Heart left ventricle (tissue), 16 donors: ENCODE data around the gene NACC2. TPM values are rescaled to one million over a fixed set of nuclear protein-coding genes. Genes with fewer than 3 reads are reported as not detected.
A peak's percentile ranks its signal among the peaks of the same experiment; 100 is the strongest.

Source experiments
- ATAC-seq, 4 donors: fragments of 200-7000 bp; cut with Tn5 transposase; one replicate each; pipeline ENCODE4 v1.9.1; 2020 to 2022; ENCODE audit warnings: moderate library complexity in 4 of 4, mild to moderate bottlenecking in 3 of 4, moderate number of reproducible peaks in 1 of 4
- DNase-seq, 5 donors: peaks; one replicate each; pipeline ENCODE4 v3.0.0-alpha.2; 2020
- H3K27ac ChIP-seq, 12 donors: fragments of 200-600 bp; sonication (generic) in 4 of 12; one replicate each; pipeline versions ENCODE4 v1.5.0 to v1.8.0; 2016 to 2022; ENCODE audit warnings: mild to moderate bottlenecking in 2 of 12
- H3K27me3 ChIP-seq, 9 donors: fragments of 200-600 bp; sonication (generic) in 2 of 9; one replicate each; pipeline versions ENCODE4 v1.5.1 to v1.8.0; 2016 to 2022; ENCODE audit warnings: mild to moderate bottlenecking in 3 of 9
- H3K36me3 ChIP-seq, 9 donors: fragments of 200-600 bp; sonication (generic) in 2 of 9; one replicate each; pipeline versions ENCODE4 v1.5.0 to v1.8.0; 2018 to 2022; ENCODE audit warnings: mild to moderate bottlenecking in 2 of 9
- H3K4me1 ChIP-seq, 12 donors: fragments of 200-600 bp; sonication (generic) in 4 of 12; one replicate each; pipeline versions ENCODE4 v1.5.0 to v1.8.0; 2016 to 2022; ENCODE audit warnings: mild to moderate bottlenecking in 3 of 12
- H3K4me3 ChIP-seq, 12 donors: fragments of 200-600 bp; sonication (generic) in 4 of 12; one replicate each; pipeline versions ENCODE4 v1.5.0 to v1.8.0; 2017 to 2022; ENCODE audit warnings: mild to moderate bottlenecking in 9 of 12, moderate library complexity in 4 of 12
- H3K9me3 ChIP-seq, 12 donors: fragments of 200-600 bp; sonication (generic) in 4 of 12; one replicate each; pipeline versions ENCODE4 v1.5.0 to v1.8.0; 2016 to 2022; ENCODE audit warnings: mild to moderate bottlenecking in 1 of 12
- POLR2A ChIP-seq, 2 donors: fragments of 450-650 bp; IDR thresholded peaks; one replicate each; pipeline ENCODE4 v1.6.1; 2017; ENCODE audit warnings: antibody characterized with exemption in 2 of 2, mild to moderate bottlenecking in 2 of 2, moderate library complexity in 2 of 2
- WGBS, 4 donors: extraction: QIAGEN DNeasy Blood & Tissue Kit in 2 of 4; methylation state at CpG; one replicate each; pipeline versions ENCODE4 v1.1.5 to v1.1.7; 2013 to 2018; 5-methylcytosine and 5-hydroxymethylcytosine counted together
- intact Hi-C, 10 donors: fragments of 100-400 bp; cut with DNase I; formaldehyde crosslinking; loops; one replicate each; pipeline versions ENCODE4 v1.11.1 to v1.14.2; 2022
- polyA plus RNA-seq, 2 donors: library from polyadenylated mRNA; stranded (reverse); fragments of 200-250 nt; gene quantifications; one replicate each; pipeline ENCODE4 v1.2.3, GENCODE V29; 2013
- total RNA-seq, 9 donors: library from RNA; depleted of rRNA in 2 of 9; stranded (reverse); fragments of >200 nt in 2 of 9; fragmentation: NEBNext Ultra II Directional in 3 of 9; extraction: Animal tissue kit (Norgen Biotek cat#: 25700) in 3 of 9; gene quantifications; one replicate each; pipeline versions ENCODE4 v1.1.0 to v1.2.4, GENCODE V29; 2016 to 2023
- TF ChIP-seq, protein P1 (sequence below), 12 donors: fragments of 200-600 bp; sonication (generic) in 4 of 12; IDR thresholded peaks; one replicate each; pipeline versions ENCODE4 v1.5.0 to v1.8.0; 2018 to 2022; ENCODE audit warnings: antibody characterized with exemption in 12 of 12, mild to moderate bottlenecking in 5 of 12
- donor health status: ischemic (EF 13 %, LVEDD 7.1; RV severe dilation, severe dysfunction).
- donor health status: healthy with polysubstance abuse.
- donor health status: DM: no; HTN: yes; CAD: no.
- donor health status: DM: no; HTN: no; CAD: no.
- donor health status: ischemic (EF 25% LVEDD 6.9; RV normal size, moderate dysfunction).
- donor health status: ischemic (EF 25% LVEDD 5.7; RV mildly dilated, moderate dysfunction).
- donor health status: healthy.
- donor health status: DM: yes; HTN: yes; CAD: no.
- donor health status: ischemic (EF 35%, LVEDD 5.7; RV mildly dilated, moderate dysfunction).
- donor health status: nonischemic (EF 11% LVEDD 7.7; RV severe dilation, severe dysfunction).
- donor health status: DM: yes; HTN: yes; CAD: no.
- donor health status: PGD.
- donor health status: ischemic (EF 29% LVEDD 5.4; RV normal size, mild dysfunction).
- donor health status: nonischemic (EF 23%, LVEDD 6.1; RV moderate dilation, normal function).

NACC2 gene
- total and polyA plus RNA-seq, 11 donors: 17.9 to 66.5 (median 47.4) TPM

GRCh38 chr9:136100700-136101614, 5.9 kb upstream of the NACC2 start:
- peaks cover 14 to 40% (median 28%) of the 10 kb centered on the region in 12 donors for H3K4me1 ChIP-seq
- no peak overlapping the region for H3K4me3 ChIP-seq
- no peaks in the 10 kb centered on the region for H3K36me3 ChIP-seq
- no peak overlapping the region for H3K27ac ChIP-seq
- H3K27me3 ChIP-seq: no peaks in the 10 kb centered on the region
- no peak for DNase-seq
- TF ChIP-seq POLR2A (IDR thresholded peaks at IDR 0.05): no peak
- TF ChIP-seq, protein P1, sequence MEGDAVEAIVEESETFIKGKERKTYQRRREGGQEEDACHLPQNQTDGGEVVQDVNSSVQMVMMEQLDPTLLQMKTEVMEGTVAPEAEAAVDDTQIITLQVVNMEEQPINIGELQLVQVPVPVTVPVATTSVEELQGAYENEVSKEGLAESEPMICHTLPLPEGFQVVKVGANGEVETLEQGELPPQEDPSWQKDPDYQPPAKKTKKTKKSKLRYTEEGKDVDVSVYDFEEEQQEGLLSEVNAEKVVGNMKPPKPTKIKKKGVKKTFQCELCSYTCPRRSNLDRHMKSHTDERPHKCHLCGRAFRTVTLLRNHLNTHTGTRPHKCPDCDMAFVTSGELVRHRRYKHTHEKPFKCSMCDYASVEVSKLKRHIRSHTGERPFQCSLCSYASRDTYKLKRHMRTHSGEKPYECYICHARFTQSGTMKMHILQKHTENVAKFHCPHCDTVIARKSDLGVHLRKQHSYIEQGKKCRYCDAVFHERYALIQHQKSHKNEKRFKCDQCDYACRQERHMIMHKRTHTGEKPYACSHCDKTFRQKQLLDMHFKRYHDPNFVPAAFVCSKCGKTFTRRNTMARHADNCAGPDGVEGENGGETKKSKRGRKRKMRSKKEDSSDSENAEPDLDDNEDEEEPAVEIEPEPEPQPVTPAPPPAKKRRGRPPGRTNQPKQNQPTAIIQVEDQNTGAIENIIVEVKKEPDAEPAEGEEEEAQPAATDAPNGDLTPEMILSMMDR (IDR thresholded peaks at IDR 0.05): no peak
- no peak for ATAC-seq
- no peaks in the 10 kb centered on the region for H3K9me3 ChIP-seq
- 59 to 85% (median 76%) methylated on average over 9 to 26 of the region's 30 CpGs for WGBS, 4 donors
- intact Hi-C loops: no loop called here

DNA sequence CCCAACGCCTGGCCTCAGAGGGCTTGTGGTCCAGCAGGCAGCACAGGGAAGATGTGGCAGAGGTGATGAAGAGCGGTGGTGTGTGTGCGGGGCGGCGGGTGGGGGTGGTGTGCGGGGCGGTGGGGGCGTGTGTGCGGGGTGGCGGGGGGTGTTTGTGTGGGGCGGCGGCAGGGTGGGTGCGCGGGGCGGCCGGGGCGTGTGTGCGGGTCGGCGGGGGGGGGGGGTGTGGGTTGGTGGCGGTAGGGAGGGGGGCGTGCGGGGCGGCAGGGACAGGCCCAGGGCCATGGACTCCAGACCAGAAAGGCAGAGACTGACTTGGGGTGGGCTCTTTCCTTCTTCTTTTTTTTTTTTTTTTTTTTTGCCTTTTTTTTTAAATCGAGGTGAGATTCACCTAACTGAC, 4.5 kb upstream of the NACC2 start:
- no peak for DNase-seq
- Histone ChIP-seq H3K27me3 (no peaks in the 10 kb centered on the region), H3K36me3 (no peaks in the 10 kb centered on the region), H3K27ac (peak overlapping the region in 1 of 12 donors; percentile 31), H3K4me3 (no peak overlapping the region), H3K4me1 (peaks cover 5 to 30% (median 17%) of the 10 kb centered on the region in 12 donors), H3K9me3 (no peaks in the 10 kb centered on the region)
- no peak for TF ChIP-seq POLR2A (IDR thresholded peaks at IDR 0.05)
- TF ChIP-seq, protein P1 (IDR thresholded peaks at IDR 0.05): no peak
- WGBS, 4 donors: 68 to 85% (median 74%) methylated on average over 15 to 22 of the region's 25 CpGs
- no peak for ATAC-seq
- intact Hi-C loops: no loop called here

DNA sequence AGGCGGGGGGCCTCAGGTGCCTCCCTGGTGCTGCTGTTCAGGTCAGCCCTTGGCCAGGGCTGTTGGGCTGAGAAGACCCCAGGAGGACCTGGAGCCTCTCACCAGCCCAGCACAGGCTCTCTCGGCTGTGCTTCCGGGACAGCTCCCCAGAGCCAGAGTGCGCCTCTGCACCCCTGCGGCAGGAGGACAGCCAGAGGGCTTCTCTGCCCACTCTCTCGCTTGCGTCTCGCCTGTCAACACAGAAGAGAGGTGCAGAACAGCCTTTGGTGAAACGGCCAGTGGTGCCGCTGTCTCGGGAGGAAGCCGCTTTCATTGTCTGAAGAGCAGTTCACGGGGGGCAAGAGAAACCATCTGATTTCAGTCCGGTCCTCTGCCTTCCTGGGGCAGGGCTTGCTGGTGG, 3.8 kb upstream of the NACC2 start:
- no peak for TF ChIP-seq POLR2A (IDR thresholded peaks at IDR 0.05)
- TF ChIP-seq, protein P1 (IDR thresholded peaks at IDR 0.05): peak in 3 of 12 donors; percentile 8 to 26 (median 15)
- 7 to 17% (median 17%) methylated on average over 5 to 14 of the region's 14 CpGs for WGBS, 4 donors

DNA sequence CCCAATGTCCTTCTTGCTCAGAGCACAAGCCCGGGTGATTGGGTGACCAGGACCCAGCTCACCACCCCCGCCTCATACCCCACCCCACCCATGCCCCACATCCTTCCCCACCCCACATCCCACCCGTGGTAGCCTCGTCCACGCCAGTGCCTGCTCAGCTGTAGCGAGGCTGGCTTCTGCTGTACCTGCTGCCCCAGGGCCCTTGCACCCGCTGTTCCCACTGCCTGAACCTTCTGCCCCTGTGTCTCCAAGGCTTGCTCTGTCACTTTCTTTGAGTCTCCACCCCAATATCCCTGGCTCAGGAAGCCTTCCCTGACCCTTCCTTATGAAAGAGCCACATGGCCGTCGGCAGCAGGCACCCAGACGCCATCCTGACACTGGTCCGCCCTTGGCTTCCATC, 3.1 kb upstream of the NACC2 start:
- Histone ChIP-seq H3K27ac (no peak overlapping the region), H3K4me3 (no peak overlapping the region), H3K4me1 (peaks cover 5 to 34% (median 23%) of the 10 kb centered on the region in 12 donors), H3K27me3 (no peaks in the 10 kb centered on the region), H3K36me3 (no peaks in the 10 kb centered on the region), H3K9me3 (no peaks in the 10 kb centered on the region)
- 82 to 91% (median 87%) methylated on average over 11 of the region's 11 CpGs for WGBS, 4 donors
- TF ChIP-seq POLR2A (IDR thresholded peaks at IDR 0.05): no peak
- TF ChIP-seq, protein P1 (IDR thresholded peaks at IDR 0.05): no peak
- DNase-seq: no peak
- intact Hi-C loops: no loop called here
- no peak for ATAC-seq

More for the DNA sequence above, 3.8 kb upstream of the NACC2 start:
- peak in 1 of 5 donors; percentile 48 for DNase-seq
- Histone ChIP-seq H3K4me3 (peak overlapping the region in 1 of 12 donors; percentile 4), H3K36me3 (no peaks in the 10 kb centered on the region), H3K4me1 (peaks cover 5 to 29% (median 17%) of the 10 kb centered on the region in 12 donors), H3K27me3 (no peaks in the 10 kb centered on the region), H3K9me3 (no peaks in the 10 kb centered on the region), H3K27ac (peak overlapping the region in 4 of 12 donors; percentile 21 to 37 (median 28))
- peak in 2 of 4 donors; percentile 4 for ATAC-seq
- intact Hi-C loops: no loop called here
